ENCODE measurements around the gene ALDH1A2.

ALDH1A2 gene

DNA sequence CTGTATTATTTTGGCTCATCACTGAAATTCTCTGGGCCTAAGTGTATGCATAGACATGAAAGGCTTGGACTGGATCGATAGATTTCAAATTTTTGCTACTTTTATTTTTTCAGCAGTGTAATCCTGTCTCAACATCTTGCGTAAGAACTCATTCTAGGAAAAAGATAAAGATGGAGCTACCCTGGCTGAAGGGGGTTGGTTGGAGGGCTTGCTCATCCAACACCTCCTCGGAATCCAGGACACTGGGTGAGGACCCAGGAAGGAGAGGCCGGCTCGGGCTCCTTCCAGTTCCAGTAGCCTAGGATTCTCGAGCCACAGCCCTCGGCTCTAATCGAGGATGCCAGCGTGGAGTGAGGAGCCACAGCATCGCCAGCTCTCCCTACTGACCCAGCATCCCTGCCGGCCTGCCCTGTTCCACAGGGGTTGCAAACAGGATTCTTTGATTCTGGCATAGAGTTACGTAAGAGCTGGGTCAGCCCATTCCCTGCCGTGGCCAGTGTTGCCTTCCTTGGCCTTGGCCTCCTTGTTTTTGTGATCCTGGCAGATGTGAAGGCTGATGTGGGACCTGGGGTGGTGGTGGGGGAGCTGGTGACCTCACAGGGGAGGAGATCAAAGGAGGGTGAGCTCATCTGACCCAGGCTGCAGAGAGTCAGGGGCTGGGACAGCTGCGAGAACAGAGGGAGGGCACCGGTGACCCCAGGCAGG lies 149.5 kb downstream of the ALDH1A2 start:
- H3K4me1 ChIP-seq (ENCODE audit: control insufficient read depth in 1 of 2, insufficient read depth in 2 of 2, low read length in 2 of 2): peaks cover 0 to 4% of the 10 kb centered on the region in 2 donors
- no peak overlapping the region for H3K4me3 ChIP-seq (ENCODE audit: low read depth in 1 of 2, low read length in 2 of 2)
- no peaks in the 10 kb centered on the region for H3K27me3 ChIP-seq (ENCODE audit: control insufficient read depth in 1 of 2, insufficient read depth in 2 of 2, low read length in 2 of 2)
- no peaks in the 10 kb centered on the region for H3K36me3 ChIP-seq (ENCODE audit: control insufficient read depth in 1 of 2, insufficient read depth in 2 of 2, low read length in 2 of 2)
- no peak overlapping the region for H3K27ac ChIP-seq (ENCODE audit: low read depth, low read length)
- no peak overlapping the region for H3K9ac ChIP-seq (ENCODE audit: low read depth in 1 of 2, low read length in 2 of 2)
- H3K9me3 ChIP-seq (ENCODE audit: control insufficient read depth in 1 of 2, low read length in 2 of 2): no peaks in the 10 kb centered on the region

GRCh38 chr15:57914350-57915055 lies 151.0 kb downstream of the ALDH1A2 start:
- no peak overlapping the region for H3K27ac ChIP-seq (ENCODE audit: low read depth, low read length)
- H3K36me3 ChIP-seq (ENCODE audit: control insufficient read depth in 1 of 2, insufficient read depth in 2 of 2, low read length in 2 of 2): no peaks in the 10 kb centered on the region
- no peaks in the 10 kb centered on the region for H3K9me3 ChIP-seq (ENCODE audit: control insufficient read depth in 1 of 2, low read length in 2 of 2)
- H3K9ac ChIP-seq (ENCODE audit: low read depth in 1 of 2, low read length in 2 of 2): no peak overlapping the region
- peaks cover 0 to 3% of the 10 kb centered on the region in 2 donors for H3K27me3 ChIP-seq (ENCODE audit: control insufficient read depth in 1 of 2, insufficient read depth in 2 of 2, low read length in 2 of 2)
- no peaks in the 10 kb centered on the region for H3K4me1 ChIP-seq (ENCODE audit: control insufficient read depth in 1 of 2, insufficient read depth in 2 of 2, low read length in 2 of 2)
- H3K4me3 ChIP-seq (ENCODE audit: low read depth in 1 of 2, low read length in 2 of 2): no peak overlapping the region

- Histone ChIP-seq H3K9ac (ENCODE audit: low read depth in 1 of 2, low read length in 2 of 2) (no peak overlapping the region), H3K27ac (ENCODE audit: low read depth, low read length) (no peak overlapping the region), H3K36me3 (ENCODE audit: control insufficient read depth in 1 of 2, insufficient read depth in 2 of 2, low read length in 2 of 2) (no peaks in the 10 kb centered on the region), H3K27me3 (ENCODE audit: control insufficient read depth in 1 of 2, insufficient read depth in 2 of 2, low read length in 2 of 2) (peaks cover 0 to 3% of the 10 kb centered on the region in 2 donors), H3K9me3 (ENCODE audit: control insufficient read depth in 1 of 2, low read length in 2 of 2) (no peaks in the 10 kb centered on the region), H3K4me3 (ENCODE audit: low read depth in 1 of 2, low read length in 2 of 2) (no peak overlapping the region), H3K4me1 (ENCODE audit: control insufficient read depth in 1 of 2, insufficient read depth in 2 of 2, low read length in 2 of 2) (no peaks in the 10 kb centered on the region)
These were observed 154.3 kb downstream of the ALDH1A2 start for GRCh38 chr15:57911247-57911646.

GRCh38 chr15:57910672-57911071 lies 154.8 kb downstream of the ALDH1A2 start:
- no peaks in the 10 kb centered on the region for H3K4me1 ChIP-seq (ENCODE audit: control insufficient read depth in 1 of 2, insufficient read depth in 2 of 2, low read length in 2 of 2)
- no peak overlapping the region for H3K9ac ChIP-seq (ENCODE audit: low read depth in 1 of 2, low read length in 2 of 2)

GRCh38 chr15:57909388-57909787 lies 156.1 kb downstream of the ALDH1A2 start:
- H3K4me3 ChIP-seq (ENCODE audit: low read depth in 1 of 2, low read length in 2 of 2): no peak overlapping the region
- no peak overlapping the region for H3K9ac ChIP-seq (ENCODE audit: low read depth in 1 of 2, low read length in 2 of 2)
- no peaks in the 10 kb centered on the region for H3K4me1 ChIP-seq (ENCODE audit: control insufficient read depth in 1 of 2, insufficient read depth in 2 of 2, low read length in 2 of 2)
- H3K9me3 ChIP-seq (ENCODE audit: control insufficient read depth in 1 of 2, low read length in 2 of 2): no peaks in the 10 kb centered on the region
- no peaks in the 10 kb centered on the region for H3K36me3 ChIP-seq (ENCODE audit: control insufficient read depth in 1 of 2, insufficient read depth in 2 of 2, low read length in 2 of 2)
- H3K27me3 ChIP-seq (ENCODE audit: control insufficient read depth in 1 of 2, insufficient read depth in 2 of 2, low read length in 2 of 2): peaks cover 0 to 3% of the 10 kb centered on the region in 2 donors
- H3K27ac ChIP-seq (ENCODE audit: low read depth, low read length): no peak overlapping the region

More at GRCh38 chr15:57910672-57911071, 154.8 kb downstream of the ALDH1A2 start:
- Histone ChIP-seq H3K9me3 (ENCODE audit: control insufficient read depth in 1 of 2, low read length in 2 of 2) (no peaks in the 10 kb centered on the region), H3K27me3 (ENCODE audit: control insufficient read depth in 1 of 2, insufficient read depth in 2 of 2, low read length in 2 of 2) (peaks cover 0 to 3% of the 10 kb centered on the region in 2 donors), H3K36me3 (ENCODE audit: control insufficient read depth in 1 of 2, insufficient read depth in 2 of 2, low read length in 2 of 2) (no peaks in the 10 kb centered on the region), H3K27ac (ENCODE audit: low read depth, low read length) (no peak overlapping the region), H3K4me3 (ENCODE audit: low read depth in 1 of 2, low read length in 2 of 2) (no peak overlapping the region)

DNA sequence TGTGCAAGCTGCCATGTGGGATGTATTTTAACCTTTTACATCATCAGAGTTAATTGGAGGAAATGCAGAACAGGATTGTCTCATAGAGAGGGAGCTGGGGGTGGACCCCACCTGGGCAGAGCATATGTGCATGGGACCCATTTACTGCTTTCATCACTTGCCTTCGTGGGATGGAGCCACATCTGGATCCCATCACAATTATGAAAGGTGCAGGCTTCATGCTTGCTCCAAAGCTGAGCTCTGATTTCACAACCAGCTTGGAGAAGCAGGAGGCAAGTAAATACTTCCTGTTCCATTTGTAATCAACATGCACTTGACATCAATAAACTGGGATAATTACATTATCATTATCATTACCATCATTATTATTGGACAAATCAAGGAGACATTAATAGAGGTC lies 161.9 kb downstream of the ALDH1A2 start:
- Histone ChIP-seq H3K4me3 (ENCODE audit: low read depth in 1 of 2, low read length in 2 of 2) (no peak overlapping the region), H3K4me1 (ENCODE audit: control insufficient read depth in 1 of 2, insufficient read depth in 2 of 2, low read length in 2 of 2) (no peaks in the 10 kb centered on the region), H3K27me3 (ENCODE audit: control insufficient read depth in 1 of 2, insufficient read depth in 2 of 2, low read length in 2 of 2) (no peaks in the 10 kb centered on the region), H3K27ac (ENCODE audit: low read depth, low read length) (no peak overlapping the region), H3K9me3 (ENCODE audit: control insufficient read depth in 1 of 2, low read length in 2 of 2) (no peaks in the 10 kb centered on the region), H3K36me3 (ENCODE audit: control insufficient read depth in 1 of 2, insufficient read depth in 2 of 2, low read length in 2 of 2) (no peaks in the 10 kb centered on the region), H3K9ac (ENCODE audit: low read depth in 1 of 2, low read length in 2 of 2) (no peak overlapping the region)
